GM12892 (cell line): Measurements from ENCODE around the gene EPS15.
A peak's percentile ranks its signal among the peaks of the same experiment; 100 is the strongest.
"Not testable (repeated sequence)": the region's sequence is repeated elsewhere in the genome, so short reads cannot be mapped to it uniquely, and the experiment has no call there.

Experiments used
- DNase-seq: peaks from one replicate; pipeline ENCODE4 v3.0.0; 2011; ENCODE audit not compliant: insufficient read length
- FAIRE-seq: peaks from 2 replicates; lab custom pipeline; 2011; peaks lifted over from hg19 to GRCh38; lab: Jason Lieb, UNC
- POLR2A ChIP-seq: IDR thresholded peaks from 2 replicates; pipeline ENCODE4 v1.6.1; 2011; ENCODE audit warnings: low read depth, low read length, control low read depth
- POLR2AphosphoS5 ChIP-seq: IDR thresholded peaks from 2 replicates; pipeline ENCODE4 v1.6.1; 2011; ENCODE audit warnings: low read depth, low read length, control low read depth
- TAF1 ChIP-seq: IDR thresholded peaks from 2 replicates; pipeline ENCODE4 v1.6.1; 2011; ENCODE audit warnings: low read depth, mild to moderate bottlenecking, control low read depth, low read length, borderline replicate concordance

Gene EPS15

GRCh38 chr1:51331206-51332100 lies 187.6 kb downstream of the EPS15 start:
- DNase-seq (no peak), FAIRE-seq (peak; percentile 84)
- TF ChIP-seq POLR2A (no peak), TAF1 (no peak), POLR2AphosphoS5 (no peak)

- DNase-seq: no peak
- FAIRE-seq: no peak
- no peak for TF ChIP-seq POLR2AphosphoS5
- TF ChIP-seq TAF1: no peak
- TF ChIP-seq POLR2A: no peak
These were observed 188.5 kb downstream of the EPS15 start, which contains the start of gene TTC39A for GRCh38 chr1:51330331-51331201. Gene TTC39A (minus strand): TSS chr1:51330562. CDS start chr1:51330477, 85 bp downstream.

- FAIRE-seq (no peak), DNase-seq (no peak)
These were observed 189.4 kb downstream of the EPS15 start for GRCh38 chr1:51329443-51330325.

GRCh38 chr1:51328926-51329325 lies 190.1 kb downstream of the EPS15 start:
- FAIRE-seq: no peak
- TF ChIP-seq POLR2A: no peak
- no peak for TF ChIP-seq TAF1
- TF ChIP-seq POLR2AphosphoS5: no peak
- no peak for DNase-seq

More at GRCh38 chr1:51329443-51330325, 189.4 kb downstream of the EPS15 start:
- TF ChIP-seq TAF1: no peak
- TF ChIP-seq POLR2A: no peak
- TF ChIP-seq POLR2AphosphoS5: no peak

- no peak for TF ChIP-seq POLR2AphosphoS5
- TF ChIP-seq POLR2A: no peak
- no peak for TF ChIP-seq TAF1
- DNase-seq: no peak
- FAIRE-seq: no peak
These were observed 190.8 kb downstream of the EPS15 start for GRCh38 chr1:51328279-51328678.

GRCh38 chr1:51327386-51327785 lies 191.7 kb downstream of the EPS15 start:
- DNase-seq (no peak), FAIRE-seq (no peak)
- TF ChIP-seq POLR2AphosphoS5: no peak
- TF ChIP-seq TAF1: no peak

GRCh38 chr1:51326839-51327238 lies 192.2 kb downstream of the EPS15 start:
- DNase-seq: no peak
- FAIRE-seq: no peak
- TF ChIP-seq TAF1 (no peak), POLR2AphosphoS5 (no peak), POLR2A (no peak)

- DNase-seq: no peak
- TF ChIP-seq TAF1: no peak
- TF ChIP-seq POLR2AphosphoS5: no peak
- TF ChIP-seq POLR2A: no peak
- no peak for FAIRE-seq
These were observed 192.9 kb downstream of the EPS15 start for GRCh38 chr1:51325878-51326755.

- FAIRE-seq (no peak), DNase-seq (no peak)
- TF ChIP-seq TAF1 (no peak), POLR2AphosphoS5 (no peak), POLR2A (no peak)
These were observed 193.7 kb downstream of the EPS15 start for GRCh38 chr1:51325391-51325790.

- DNase-seq, FAIRE-seq: not testable (repeated sequence)
These were observed 194.1 kb downstream of the EPS15 start for GRCh38 chr1:51325011-51325385.
